Stomach (tissue), 4 donors: ENCODE data around the gene IL4R.

Experiments used
- CTCF ChIP-seq, 7 experiments: fragments of 450-650 bp in 4 of 7; fragments of 200-600 bp in 3 of 7; sonication (generic) in 3 of 7; IDR thresholded peaks; one replicate each; pipeline ENCODE4 v1.5.1; 2016 to 2019; ENCODE audit warnings: antibody characterized with exemption in 7 of 7, control low read depth in 2 of 7, mild to moderate bottlenecking in 1 of 7
- POLR2A ChIP-seq, 4 donors: fragments of 450-650 bp; IDR thresholded peaks; one replicate each; pipeline ENCODE4 v1.6.1; 2016; ENCODE audit warnings: antibody characterized with exemption in 4 of 4, control low read depth in 2 of 4, mild to moderate bottlenecking in 1 of 4, moderate library complexity in 1 of 4
- POLR2AphosphoS5 ChIP-seq, 3 donors: sonication (generic); formaldehyde crosslinking; IDR thresholded peaks; one replicate each; pipeline ENCODE4 v1.6.1; 2016; ENCODE audit warnings: antibody characterized with exemption in 3 of 3

DNA sequence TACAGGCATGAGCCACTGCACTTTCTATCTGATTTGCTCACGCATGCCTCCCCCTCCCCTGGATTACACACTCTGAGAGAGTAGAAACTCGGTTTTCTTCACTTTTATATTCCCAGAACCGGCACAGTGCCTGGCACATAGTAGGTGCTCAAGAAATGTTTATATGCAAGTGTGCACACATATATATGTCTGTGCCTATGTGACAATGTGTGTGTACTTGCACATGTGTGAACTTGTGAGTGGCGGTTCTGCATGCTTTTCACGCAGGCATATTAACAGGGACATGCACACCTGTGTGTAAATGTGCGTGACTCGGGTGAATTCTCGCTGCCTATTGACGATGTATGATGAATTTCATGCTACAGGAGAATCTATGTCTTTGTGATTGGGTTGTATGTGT, 66.1 kb downstream of the IL4R start:
- no peak for TF ChIP-seq CTCF (IDR thresholded peaks at IDR 0.05)
- TF ChIP-seq POLR2A (IDR thresholded peaks at IDR 0.05) = no peak
- no peak for TF ChIP-seq POLR2AphosphoS5 (IDR thresholded peaks at IDR 0.05)
